GM19035 (cell line): Measurements from ENCODE around the gene TOX3.

Experiments
- ATAC-seq: cut with Tn5 transposase; IDR thresholded peaks from one replicate; pipeline ENCODE4 v1.9.1; 2021; ENCODE audit not compliant: unreplicated experiment

Gene TOX3

DNA sequence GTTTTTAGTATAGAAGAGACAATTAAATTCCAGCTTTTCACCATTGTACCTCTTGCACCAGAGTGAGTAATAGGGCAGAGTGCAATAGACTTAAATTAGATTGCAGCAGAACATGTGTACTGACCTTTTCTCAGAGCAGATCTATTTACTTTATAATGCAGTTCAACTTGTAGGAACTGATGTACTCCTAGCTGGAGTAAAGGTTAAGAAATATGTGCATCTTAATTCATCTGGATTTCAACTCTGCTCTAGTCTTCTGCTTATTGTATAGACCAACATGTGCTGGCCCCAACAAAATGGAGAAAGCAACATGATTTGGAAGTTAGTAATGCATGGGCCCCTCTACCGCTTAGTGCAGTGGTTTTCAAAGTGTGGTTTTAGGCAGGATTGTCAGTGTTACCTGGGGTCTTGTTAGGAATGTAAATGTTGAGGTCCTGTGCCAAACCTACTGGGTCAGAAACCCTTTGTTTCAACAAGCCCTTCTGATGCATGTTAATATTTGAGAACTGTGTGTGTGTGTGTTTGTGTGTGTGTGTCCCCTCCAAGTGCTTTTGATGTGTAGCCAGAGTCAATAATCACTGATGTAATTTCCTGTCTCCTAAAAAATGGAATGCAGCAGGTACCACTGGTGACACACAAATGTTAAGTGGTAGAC is 138.6 kb downstream of the TOX3 start:
- no peak for ATAC-seq

DNA sequence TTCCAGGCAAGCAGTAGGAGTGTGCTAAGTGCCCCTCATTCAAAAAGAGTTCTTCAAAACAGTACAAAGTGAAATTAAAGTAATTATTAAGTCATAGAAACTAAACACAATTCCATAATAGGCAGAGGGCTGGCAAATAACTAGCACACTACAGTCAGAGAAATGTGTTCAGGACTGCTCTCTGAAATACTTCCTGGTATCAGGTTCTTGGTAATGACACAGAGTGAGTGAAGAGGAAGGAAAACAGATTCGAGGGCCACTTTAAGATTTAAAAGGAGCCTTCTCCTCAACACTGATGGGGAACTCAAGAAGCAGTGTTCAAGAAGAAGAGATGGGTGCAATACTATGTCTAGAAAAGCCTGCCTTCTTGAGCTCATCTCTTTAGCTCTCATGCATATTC is 139.2 kb downstream of the TOX3 start:
- no peak for ATAC-seq

- ATAC-seq, result no peak
Observed at GRCh38 chr16:52405441-52405840, 141.5 kb downstream of the TOX3 start.

DNA sequence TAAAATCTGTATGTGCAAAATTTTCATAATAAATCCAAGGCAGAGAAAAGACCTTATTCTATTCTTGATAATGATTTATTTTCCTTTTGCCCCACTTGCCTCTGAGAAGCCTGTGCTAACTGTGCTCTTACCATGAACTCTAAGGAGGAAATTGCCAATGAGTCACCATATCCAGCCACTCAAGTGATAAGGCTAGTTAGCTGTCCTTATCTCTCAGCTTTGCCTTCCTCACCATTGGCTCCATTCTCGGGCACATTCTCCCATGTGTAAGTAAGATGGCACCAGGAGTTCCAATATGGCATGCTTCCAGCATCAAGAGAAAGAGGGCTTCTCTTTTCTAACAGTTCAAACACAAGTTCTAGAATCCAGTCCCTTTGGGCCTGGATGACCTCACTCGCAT is 142.4 kb downstream of the TOX3 start:
- ATAC-seq, result no peak

DNA sequence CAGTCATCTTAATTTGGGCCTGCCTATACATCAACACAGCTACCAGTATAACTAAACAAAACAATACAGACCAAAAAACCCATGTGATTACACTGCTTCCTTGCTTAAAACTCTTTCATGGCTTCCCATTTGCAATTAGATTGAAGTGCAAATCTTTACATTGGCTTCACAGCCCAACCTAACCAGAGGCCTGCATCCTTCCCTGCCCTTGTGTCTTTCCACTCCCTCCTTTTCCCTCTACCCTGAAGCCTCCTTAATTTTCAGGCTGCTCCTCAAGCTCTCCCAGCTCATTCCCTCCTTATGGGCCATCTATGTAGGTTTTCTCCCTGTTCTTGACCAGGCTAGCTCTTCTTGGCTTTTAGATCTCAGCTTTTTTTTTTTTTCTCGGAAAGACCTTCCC is 147.8 kb downstream of the TOX3 start:
- ATAC-seq, result no peak

GRCh38 chr16:52398491-52398960 is 148.4 kb downstream of the TOX3 start:
- no peak for ATAC-seq

- no peak for ATAC-seq
Observed at GRCh38 chr16:52398021-52398420, 148.9 kb downstream of the TOX3 start.

- no peak for ATAC-seq
Observed at GRCh38 chr16:52393448-52393847, 153.5 kb downstream of the TOX3 start.

GRCh38 chr16:52389045-52389444 is 157.9 kb downstream of the TOX3 start:
- ATAC-seq, result no peak
